Activated CD8-positive, alpha-beta memory T cell treated with anti-CD3 and anti-CD28 coated beads for 48 hours (primary cell): ENCODE results near the gene MED20.

Experiments
- DNase-seq, 3 experiments: peaks; one replicate each; pipeline ENCODE4 v3.0.0-alpha.2; 2020; ENCODE audit warnings: low read depth in 2 of 3, low spot score in 2 of 3

MED20 gene

GRCh38 chr6:41914869-41915530 is 5.9 kb downstream of the MED20 start:
- no peak for DNase-seq

- no peak for DNase-seq
Measured at GRCh38 chr6:41914343-41914742, 6.6 kb downstream of the MED20 start.

DNA sequence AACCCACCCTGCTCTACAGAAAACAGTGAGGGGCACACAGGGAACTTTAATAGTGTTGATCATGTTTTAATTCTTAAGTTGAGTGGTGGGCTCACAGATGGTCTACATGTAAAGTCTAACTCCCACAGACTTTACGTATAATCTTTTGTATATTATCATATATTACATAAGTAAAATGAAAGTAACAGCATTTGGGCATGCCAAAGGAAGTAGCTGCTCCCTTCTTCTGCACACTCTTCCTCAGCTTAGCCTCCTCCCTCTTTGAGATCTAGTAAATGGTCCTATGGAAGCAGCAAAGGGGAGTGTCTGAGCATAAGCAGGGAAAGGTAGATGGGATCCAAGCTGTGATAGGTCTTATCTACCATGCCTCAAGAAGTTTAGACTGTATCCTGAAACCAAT is 11.2 kb downstream of the MED20 start:
- no peak for DNase-seq

DNA sequence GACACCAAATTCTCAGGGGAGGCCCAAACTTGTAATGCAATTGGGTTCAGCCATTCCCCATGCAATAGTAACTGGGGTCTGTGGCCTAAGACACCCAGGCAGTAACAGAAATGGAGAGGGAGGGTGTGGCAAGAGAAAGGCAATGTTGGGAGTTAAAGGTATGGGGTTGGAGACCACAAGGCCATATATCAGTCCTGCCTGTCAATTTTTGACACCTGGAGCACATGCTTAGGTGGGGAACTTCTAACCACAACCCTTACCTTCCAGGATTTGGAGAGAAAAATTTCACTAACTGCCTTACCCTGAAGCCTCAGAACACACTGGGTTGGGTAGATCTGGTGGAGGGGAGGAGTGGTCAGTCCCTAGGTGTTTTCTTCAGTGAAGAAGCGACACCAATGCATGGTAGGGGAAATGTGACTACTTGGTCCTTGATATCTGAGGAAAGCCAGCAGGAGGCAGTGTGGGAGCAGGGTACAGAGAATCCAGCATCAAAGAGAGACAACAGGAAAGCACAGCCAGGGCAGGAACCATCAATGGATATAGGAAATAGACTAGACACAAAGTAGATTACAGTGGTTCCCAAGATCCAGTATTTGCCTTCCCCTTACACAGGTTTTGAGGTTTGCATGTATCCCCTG is 18.9 kb downstream of the MED20 start:
- DNase-seq, result peak in 1 of 3 experiments; percentile 11

DNA sequence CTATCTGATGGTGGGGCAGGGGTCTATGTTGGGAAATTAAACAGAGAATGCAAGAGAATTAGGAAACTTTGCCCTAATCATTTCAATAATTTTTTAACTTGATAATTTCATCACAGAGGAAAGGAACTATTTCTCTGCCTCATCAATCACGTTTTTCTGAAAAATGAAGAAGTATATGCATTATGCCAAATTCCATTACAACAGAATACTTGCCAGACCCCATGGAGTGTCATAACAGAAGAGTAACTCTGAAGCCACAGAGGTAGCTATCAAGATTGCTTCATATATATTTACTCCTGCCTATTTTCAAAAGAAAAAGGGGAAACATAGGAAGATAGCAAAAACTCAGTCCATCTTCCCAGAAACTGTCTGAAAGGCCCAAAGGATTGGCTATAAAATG is 20.1 kb downstream of the MED20 start:
- no peak for DNase-seq

DNA sequence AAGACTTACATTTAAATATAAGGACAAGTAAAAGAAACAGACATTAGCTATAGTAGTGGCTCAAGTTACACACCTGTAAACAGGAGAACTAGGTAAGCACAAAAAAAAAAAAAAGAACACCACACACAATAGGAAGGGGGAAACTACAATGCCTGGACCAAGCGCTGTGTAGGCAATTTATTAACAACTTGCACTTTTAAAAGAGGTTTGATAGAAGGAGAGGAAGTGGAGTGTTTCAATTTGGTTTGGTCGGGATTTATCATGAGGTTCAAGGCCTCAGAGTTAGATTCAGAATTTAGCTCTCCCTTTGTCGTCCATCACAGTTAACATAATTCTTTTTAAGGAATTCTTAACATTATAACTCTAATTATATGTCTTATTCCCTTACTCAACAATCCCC is 24.7 kb downstream of the MED20 start:
- DNase-seq, result no peak

DNA sequence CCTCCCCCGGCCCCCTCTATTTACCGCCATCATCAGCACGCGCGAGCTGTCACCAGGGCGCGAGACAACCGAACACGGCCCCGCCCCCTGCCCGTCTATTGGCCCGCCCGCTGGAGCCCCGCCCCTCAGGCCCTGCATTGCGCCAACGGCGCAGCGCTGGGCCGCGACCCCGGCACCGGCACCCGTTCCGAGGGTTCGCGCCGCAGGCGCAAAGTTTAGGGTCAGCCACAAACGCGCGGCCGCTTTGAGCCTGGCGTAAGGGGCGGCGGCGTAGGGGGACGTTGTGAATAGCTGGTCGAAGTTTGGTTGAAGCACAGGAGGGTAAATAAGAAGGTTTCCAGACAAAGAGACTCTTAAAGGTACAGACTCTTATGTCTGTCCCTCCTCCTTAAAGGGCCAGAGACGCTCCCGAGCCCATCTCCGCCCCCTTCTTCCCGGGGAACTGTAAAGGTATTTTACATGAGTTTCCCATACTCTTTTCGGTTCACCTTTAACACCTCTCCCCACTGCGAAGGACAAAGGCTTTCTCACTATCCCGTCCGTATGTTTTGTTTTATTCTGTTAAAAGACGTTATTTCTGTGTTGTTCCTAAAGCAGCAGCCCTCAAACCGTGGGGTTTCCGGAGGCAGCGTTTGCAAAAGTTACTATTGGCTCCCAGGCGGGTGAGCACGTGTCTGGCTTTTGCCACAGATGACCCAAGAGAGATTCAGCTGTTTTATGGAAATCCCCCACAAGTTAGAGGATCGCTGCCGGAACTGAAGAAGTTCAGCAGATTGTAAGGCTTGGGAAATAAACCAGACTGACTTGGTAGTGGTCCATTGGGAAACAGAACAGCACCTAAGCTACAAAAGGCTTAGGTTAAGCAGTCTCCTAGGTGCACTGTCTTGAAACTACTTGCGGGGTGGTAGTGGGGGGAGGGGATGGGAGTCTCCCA is 25.4 kb downstream of the MED20 start, which contains the start of gene USP49:
Gene USP49 (minus strand): TSS at position 76 of the 934 bp plus-strand sequence. CDS start 88,392 bp downstream, outside the sequence.
- peak; percentile 78 to 86 (median 81) for DNase-seq

DNA sequence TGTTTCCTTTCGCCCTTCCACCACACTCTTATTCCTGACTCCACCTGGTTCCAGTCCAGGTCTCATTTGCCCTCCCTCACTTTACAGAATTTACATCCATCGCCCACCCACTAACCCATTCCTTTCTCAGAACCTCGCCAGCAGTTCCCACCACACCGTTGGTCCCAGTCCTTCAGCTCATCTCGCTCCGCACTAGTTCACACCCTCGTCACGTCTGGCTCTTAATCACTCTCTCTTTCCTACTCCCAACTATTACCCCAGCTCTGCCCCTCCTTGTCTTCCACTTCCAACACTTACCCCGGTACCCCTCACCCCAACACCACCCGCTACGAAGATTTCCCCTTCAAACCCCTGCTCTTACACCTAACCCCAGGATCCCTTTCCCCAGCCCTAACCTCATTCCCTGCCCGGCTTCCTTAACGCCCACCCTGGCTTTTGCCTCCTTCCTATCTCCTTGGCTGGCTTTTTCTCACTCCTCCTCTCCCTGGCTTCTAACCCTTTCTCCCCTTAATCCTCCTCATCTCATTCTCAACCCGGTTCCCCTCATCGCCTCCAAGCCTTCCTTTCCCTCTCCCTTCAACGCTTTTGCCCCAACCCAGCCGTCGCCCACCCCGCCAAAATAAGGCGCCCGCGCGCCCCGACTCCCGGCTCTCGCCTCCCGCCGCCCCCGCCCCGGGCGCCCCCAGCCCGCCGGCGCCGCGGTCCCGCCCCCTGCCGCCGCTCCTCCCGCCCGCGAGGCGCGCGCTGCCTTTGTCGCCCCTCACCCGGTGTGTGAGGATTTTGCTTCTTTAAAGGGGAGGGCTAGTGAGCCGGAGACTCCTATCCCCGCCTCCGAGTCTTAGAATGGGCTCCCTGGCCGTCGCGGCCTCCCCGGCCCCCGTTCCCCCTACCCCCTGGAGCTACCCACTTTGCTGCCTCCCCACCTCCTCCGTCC is 26.3 kb downstream of the MED20 start:
- no peak for DNase-seq

- no peak for DNase-seq
Measured at GRCh38 chr6:41892921-41893564, 27.9 kb downstream of the MED20 start.

DNA sequence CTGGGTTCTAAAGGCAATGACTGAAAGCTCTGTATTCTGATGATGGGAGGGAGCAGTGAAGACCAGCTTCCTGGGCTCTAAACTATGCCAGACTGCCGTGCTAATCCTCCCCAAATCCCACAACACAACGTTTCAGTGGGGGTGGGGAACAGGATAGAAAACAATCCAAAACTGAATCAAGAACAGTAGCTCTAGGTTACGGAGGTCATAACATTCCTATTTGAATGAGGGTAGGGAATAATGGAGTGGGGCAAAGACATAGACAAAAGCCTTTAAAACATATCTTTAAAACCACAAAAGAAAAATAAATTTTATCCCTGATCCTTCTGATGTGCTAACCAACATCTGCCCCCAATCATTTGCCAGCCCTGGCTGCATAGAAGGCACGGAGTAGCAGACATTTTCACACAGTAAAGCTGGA is 33.6 kb downstream of the MED20 start:
- DNase-seq, result no peak

DNA sequence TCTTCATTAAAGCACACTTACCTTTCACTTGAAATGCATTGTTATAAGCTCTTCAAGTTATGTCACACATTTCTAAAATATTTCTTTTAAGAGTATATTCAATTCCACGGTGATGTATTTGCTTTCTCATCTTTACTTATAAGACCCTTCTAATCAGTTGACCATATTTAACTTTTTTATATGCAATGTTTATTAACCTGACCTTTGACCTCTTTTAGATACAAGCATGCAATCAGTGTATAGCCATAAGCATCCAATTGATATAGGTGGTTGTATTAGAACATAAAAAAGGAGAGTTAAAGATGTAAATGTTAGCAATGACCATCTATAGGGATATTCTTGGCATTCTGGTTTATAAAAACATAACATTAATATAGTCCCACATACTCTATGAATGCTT is 35.0 kb downstream of the MED20 start:
- DNase-seq, result no peak

DNA sequence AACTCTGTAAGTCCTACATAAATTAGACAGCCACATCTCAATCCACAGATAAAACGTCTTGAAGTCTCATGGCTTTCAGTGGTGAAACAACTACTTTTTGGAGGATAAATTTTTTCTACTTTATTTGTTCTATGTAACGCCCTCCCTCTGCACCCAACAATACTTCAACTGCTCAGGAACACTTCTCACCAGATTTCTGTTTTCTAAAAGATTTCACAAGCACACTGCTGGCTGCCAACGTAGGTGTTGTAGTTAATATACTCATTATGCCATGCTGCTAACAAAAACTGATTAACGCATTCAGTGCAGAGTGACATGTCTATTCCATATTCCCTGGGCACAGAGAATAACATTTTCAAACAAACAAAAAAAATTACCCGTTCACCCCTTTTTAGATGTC is 36.0 kb downstream of the MED20 start:
- DNase-seq, result no peak

GRCh38 chr6:41881506-41881905 is 39.4 kb downstream of the MED20 start:
- DNase-seq, result no peak

- DNase-seq, result no peak
Measured at GRCh38 chr6:41878961-41879405, 42.0 kb downstream of the MED20 start.

- DNase-seq, result no peak
Measured at GRCh38 chr6:41878246-41878645, 42.7 kb downstream of the MED20 start.

DNA sequence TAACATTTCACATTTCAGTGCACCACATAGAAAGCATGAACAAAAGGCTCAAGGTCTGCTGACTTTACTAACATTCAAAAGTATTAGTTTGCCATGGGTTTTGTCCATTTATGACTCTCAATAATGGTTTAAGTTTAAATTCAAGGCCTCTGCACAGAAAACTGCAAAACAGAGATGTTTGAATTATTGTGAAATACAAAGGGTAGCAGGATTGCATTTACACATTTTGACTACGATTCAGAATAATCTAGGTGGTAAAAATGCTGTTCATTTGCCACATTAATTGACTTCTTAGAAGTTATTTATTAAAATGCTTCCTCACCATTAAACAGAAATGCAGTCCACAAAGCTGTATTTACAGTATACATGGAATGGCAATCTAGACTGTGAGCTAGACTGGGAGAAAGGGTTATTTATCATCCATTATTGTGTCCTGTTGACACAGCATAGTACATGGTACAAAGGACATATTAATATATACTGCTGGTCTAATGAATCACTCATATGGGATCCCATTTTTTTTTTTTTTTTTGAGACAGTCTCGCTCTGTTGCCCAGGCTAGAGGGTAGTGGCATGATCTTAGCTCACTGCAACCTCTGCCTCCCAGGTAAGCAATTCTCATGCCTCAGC is 43.8 kb downstream of the MED20 start:
- DNase-seq, result no peak

- no peak for DNase-seq
Measured at GRCh38 chr6:41874741-41875140, 46.2 kb downstream of the MED20 start.

DNA sequence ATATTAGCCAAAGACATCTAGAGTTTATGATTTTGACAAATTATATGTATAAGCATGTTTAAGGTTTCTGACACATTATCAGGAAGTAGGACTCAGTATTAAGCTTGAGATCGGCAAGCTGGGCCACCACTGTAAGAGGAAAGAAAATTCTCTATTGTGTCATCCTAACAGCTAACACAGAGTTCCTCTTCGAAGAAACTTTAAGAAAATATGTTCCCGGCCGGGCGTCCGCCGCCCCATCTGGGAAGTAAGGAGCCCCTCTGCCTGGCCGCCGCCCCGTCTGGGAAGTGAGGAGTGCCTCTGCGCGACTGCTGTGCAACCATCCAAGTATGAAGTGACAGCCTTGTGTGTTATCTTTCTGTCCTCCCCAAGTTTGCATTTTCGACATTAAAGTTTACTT is 48.8 kb downstream of the MED20 start:
- DNase-seq, result no peak

DNA sequence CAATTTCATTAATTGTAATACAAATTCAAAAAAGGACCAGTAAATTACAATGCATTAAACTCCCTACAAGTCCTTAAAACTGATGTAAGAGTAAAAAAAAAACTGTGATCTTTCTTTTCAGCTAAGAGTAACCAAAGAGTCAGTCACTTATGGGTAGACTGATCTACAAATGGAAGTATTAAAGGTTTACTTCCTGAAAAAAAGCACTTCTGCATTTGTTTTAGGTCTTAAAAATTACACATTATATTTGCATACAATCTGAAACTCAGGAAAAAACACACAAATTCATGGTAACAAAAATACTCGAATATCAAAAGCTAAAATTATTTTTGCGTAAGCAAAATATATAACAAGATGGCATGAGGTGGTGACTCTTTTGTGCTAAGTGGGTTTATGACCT is 49.2 kb downstream of the MED20 start:
- no peak for DNase-seq

DNA sequence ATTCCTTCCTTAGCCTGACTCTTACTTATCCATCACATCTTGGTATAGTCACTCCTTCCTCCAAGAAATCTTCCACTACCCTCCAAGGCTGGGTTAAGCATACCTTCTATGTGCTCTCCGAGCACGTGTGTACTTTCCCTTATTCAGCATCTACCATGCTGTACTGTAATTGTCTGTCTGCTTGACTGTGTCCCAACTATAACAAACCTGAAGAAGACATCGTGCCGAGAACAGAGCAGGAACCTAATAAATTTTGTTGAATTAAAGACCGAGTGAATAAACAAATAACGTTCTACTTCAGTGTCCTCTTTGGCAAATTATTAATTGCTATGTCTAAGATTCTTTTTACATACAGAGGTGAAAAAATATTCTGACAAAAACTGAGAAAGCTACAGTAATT is 61.6 kb downstream of the MED20 start:
- no peak for DNase-seq
